Measurements from ENCODE around the gene MMP14. TPM values are rescaled to one million over a fixed set of nuclear protein-coding genes. Genes with fewer than 3 reads are reported as not detected.

Gene MMP14
- total RNA-seq, 2 experiments from 2014 or later, result 2.8 to 9.0 TPM

- Histone ChIP-seq H3K4me2 (ENCODE audit: low read length) (peak overlapping the region; percentile 93), H3K79me2 (ENCODE audit: insufficient read depth, low read depth, low read length) (peaks cover 58% of the 10 kb centered on the region), H4K20me1 (ENCODE audit: insufficient read depth, low read length) (no peaks in the 10 kb centered on the region), H3K27ac (ENCODE audit: low read depth, low read length, poor library complexity, severe bottlenecking) (peak overlapping the region; percentile 86), H3K9me2 (ENCODE audit: insufficient read depth, low read length) (no peaks in the 10 kb centered on the region), H3K36me3 (ENCODE audit: insufficient read depth, low read length) (peaks cover 12% of the 10 kb centered on the region), H3K4me1 (ENCODE audit: insufficient read depth, low read length, poor library complexity, severe bottlenecking) (peaks cover 75% of the 10 kb centered on the region), H3K9me3 (ENCODE audit: low read length) (no peaks in the 10 kb centered on the region), H2AFZ (ENCODE audit: low read length) (no peak overlapping the region; the same call in 1 of the 2 replicates), H3K4me3 (ENCODE audit: low read depth, low read length, poor library complexity, severe bottlenecking) (peak overlapping the region; percentile 73)
- CTCF ChIA-PET (ENCODE audit: unreplicated experiment), result no interaction called here
- no peak for TF ChIP-seq EZH2phosphoT487 (IDR thresholded peaks at IDR 0.05; ENCODE audit: borderline replicate concordance, low read depth, low read length)
- peak; percentile 65 for TF ChIP-seq CTCF (conservative IDR thresholded peaks at IDR 0.05; ENCODE audit: low read length)
- intact Hi-C loops (cut with micrococcal nuclease; ENCODE audit: unreplicated experiment), result loop anchor here (2.0 to 5.0 kb wide), 2 partner anchors 24 to 73 kb away; no protein-coding TSS in a partner anchor
- no peak for DNase-seq (ENCODE audit: low spot score)
- POLR2A ChIA-PET, result interaction anchor here (0.7 to 5.3 kb wide), 10 partner anchors 10 to 49 kb away, joined by 3 to 37 read pairs (median 6); partner anchors contain the start of gene OXA1L
- no TSS peak for BruUV-seq (replicated peaks)
Observed at GRCh38 chr14:22814373-22814772, 22.0 kb upstream of the MMP14 start.

GRCh38 chr14:22814941-22815713 is 21.3 kb upstream of the MMP14 start, which contains the start of gene SLC7A7:
Gene SLC7A7 (minus strand): TSS chr14:22815435. CDS start chr14:22813398, 2,037 bp downstream.
- DNase-seq (ENCODE audit: low spot score), result peak; percentile 54
- Histone ChIP-seq H3K4me2 (ENCODE audit: low read length) (peak within 1 kb of the TSS; percentile 93), H3K36me3 (ENCODE audit: insufficient read depth, low read length) (peaks cover 5% of the 10 kb centered on the region), H3K27ac (ENCODE audit: low read depth, low read length, poor library complexity, severe bottlenecking) (peak within 1 kb of the TSS; percentile 86), H3K9me2 (ENCODE audit: insufficient read depth, low read length) (no peaks in the 10 kb centered on the region), H3K4me1 (ENCODE audit: insufficient read depth, low read length, poor library complexity, severe bottlenecking) (peaks cover 77% of the 10 kb centered on the region), H3K79me2 (ENCODE audit: insufficient read depth, low read depth, low read length) (peaks cover 51% of the 10 kb centered on the region), H2AFZ (ENCODE audit: low read length) (peak within 1 kb of the TSS; percentile 52; the same call in 1 of the 2 replicates), H3K4me3 (ENCODE audit: low read depth, low read length, poor library complexity, severe bottlenecking) (peak within 1 kb of the TSS; percentile 73), H4K20me1 (ENCODE audit: insufficient read depth, low read length) (no peaks in the 10 kb centered on the region), H3K9me3 (ENCODE audit: low read length) (no peaks in the 10 kb centered on the region)
- intact Hi-C loops (cut with micrococcal nuclease; ENCODE audit: unreplicated experiment), result loop anchor here (2.0 to 5.0 kb wide), 3 partner anchors 24 to 258 kb away; no protein-coding TSS in a partner anchor
- TF ChIP-seq EZH2phosphoT487 (IDR thresholded peaks at IDR 0.05; ENCODE audit: borderline replicate concordance, low read depth, low read length) (no peak), CTCF (conservative IDR thresholded peaks at IDR 0.05; ENCODE audit: low read length) (no peak)
- CTCF ChIA-PET (ENCODE audit: unreplicated experiment), result no interaction called here
- TSS peak; percentile 84 for BruUV-seq (replicated peaks)
- POLR2A ChIA-PET, result interaction anchor here (0.7 to 5.3 kb wide), 10 partner anchors 8 to 49 kb away, joined by 3 to 37 read pairs (median 4); partner anchors contain the start of gene OXA1L
